Progenitor cell of endocrine pancreas (in vitro differentiated cells): ENCODE results near the gene PAOX. TPM values are rescaled to one million over a fixed set of nuclear protein-coding genes. Genes with fewer than 3 reads are reported as not detected.

Experiments
- DNase-seq: peaks from one replicate; pipeline ENCODE4 v3.0.0; 2021; ENCODE audit warnings: low spot score; ENCODE audit not compliant: unreplicated experiment
- H3K27ac Mint-ChIP-seq: 2 replicates; pipeline ENCODE4 v1.8.0; 2021; ENCODE audit warnings: mild to moderate bottlenecking, moderate library complexity, mixed read lengths
- H3K27me3 Mint-ChIP-seq: 2 replicates; pipeline ENCODE4 v1.8.0; 2021; ENCODE audit warnings: mixed read lengths
- H3K36me3 Mint-ChIP-seq: 2 replicates; pipeline ENCODE4 v1.8.0; 2022; ENCODE audit warnings: mixed read lengths; ENCODE audit not compliant: insufficient read depth
- H3K4me1 Mint-ChIP-seq: 2 replicates; pipeline ENCODE4 v1.8.0; 2021; ENCODE audit warnings: low read depth, mixed read lengths
- H3K4me3 Mint-ChIP-seq: 2 replicates; pipeline ENCODE4 v1.8.0; 2021; ENCODE audit warnings: low read depth, mild to moderate bottlenecking, moderate library complexity, mixed read lengths
- H3K9me3 Mint-ChIP-seq: 2 replicates; pipeline ENCODE4 v1.8.0; 2021; ENCODE audit warnings: low read depth, mixed read lengths
- total RNA-seq: library from RNA; stranded (reverse); gene quantifications from 2 replicates; pipeline ENCODE4 v1.2.1, GENCODE V29; 2021
- TF ChIP-seq, protein P1 (sequence below): fragments of 200-600 bp; sonication (generic); IDR thresholded peaks from one replicate; pipeline ENCODE4 v1.5.0; 2021; ENCODE audit warnings: antibody characterized with exemption, mild to moderate bottlenecking; ENCODE audit not compliant: unreplicated experiment

PAOX gene
- total RNA-seq, 1 donor from 2014 or later: 11.9 TPM

DNA sequence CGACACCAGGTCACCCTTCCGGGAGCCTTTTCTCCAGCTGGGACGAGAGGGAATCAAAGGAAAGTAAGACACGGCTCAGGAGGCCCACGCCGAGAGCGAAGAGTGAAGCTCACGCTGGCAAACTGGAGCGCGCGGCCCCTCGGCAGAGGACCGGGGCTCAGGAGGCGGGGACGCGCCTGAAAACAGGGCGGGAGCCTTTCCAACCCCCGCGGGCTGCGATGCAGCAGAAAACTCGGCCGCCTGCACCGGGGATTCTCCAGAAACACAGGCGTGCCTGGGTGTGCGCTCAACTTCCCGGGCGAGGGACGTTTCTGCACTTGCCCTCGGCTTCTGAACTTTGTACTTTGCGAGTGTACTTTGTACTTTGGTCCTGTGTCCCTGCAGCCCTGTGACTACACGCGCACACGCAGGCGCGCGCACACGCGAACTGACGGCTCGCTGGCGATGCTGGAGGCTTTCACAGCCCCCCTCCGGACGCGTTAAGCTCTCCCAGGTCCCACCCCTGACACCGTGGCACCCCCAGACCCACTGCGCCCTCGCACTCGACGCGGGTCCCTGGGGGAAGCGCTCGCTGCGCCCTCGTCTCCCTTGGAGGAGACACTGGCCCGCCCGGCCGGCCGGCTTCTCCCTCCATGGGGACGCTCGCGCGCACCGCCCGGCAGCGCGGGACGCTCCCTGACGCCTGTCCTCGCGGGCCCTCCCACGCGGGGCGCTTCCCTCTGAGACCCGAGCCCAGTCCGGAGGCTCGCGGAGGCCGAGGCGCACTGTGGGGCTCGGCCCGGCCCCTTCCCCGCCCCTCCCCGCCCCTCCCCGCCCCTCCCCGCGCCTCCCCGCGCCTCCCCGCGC, 588 bp upstream of the PAOX start:
- peak overlapping the region; percentile 71 for H3K4me3 Mint-ChIP-seq
- DNase-seq: no peak
- peaks cover 4% of the 10 kb centered on the region for H3K4me1 Mint-ChIP-seq
- peaks cover 33% of the 10 kb centered on the region for H3K27me3 Mint-ChIP-seq
- no peaks in the 10 kb centered on the region for H3K36me3 Mint-ChIP-seq
- TF ChIP-seq, protein P1, sequence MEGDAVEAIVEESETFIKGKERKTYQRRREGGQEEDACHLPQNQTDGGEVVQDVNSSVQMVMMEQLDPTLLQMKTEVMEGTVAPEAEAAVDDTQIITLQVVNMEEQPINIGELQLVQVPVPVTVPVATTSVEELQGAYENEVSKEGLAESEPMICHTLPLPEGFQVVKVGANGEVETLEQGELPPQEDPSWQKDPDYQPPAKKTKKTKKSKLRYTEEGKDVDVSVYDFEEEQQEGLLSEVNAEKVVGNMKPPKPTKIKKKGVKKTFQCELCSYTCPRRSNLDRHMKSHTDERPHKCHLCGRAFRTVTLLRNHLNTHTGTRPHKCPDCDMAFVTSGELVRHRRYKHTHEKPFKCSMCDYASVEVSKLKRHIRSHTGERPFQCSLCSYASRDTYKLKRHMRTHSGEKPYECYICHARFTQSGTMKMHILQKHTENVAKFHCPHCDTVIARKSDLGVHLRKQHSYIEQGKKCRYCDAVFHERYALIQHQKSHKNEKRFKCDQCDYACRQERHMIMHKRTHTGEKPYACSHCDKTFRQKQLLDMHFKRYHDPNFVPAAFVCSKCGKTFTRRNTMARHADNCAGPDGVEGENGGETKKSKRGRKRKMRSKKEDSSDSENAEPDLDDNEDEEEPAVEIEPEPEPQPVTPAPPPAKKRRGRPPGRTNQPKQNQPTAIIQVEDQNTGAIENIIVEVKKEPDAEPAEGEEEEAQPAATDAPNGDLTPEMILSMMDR: no peak
- no peak overlapping the region for H3K27ac Mint-ChIP-seq
- no peaks in the 10 kb centered on the region for H3K9me3 Mint-ChIP-seq

DNA sequence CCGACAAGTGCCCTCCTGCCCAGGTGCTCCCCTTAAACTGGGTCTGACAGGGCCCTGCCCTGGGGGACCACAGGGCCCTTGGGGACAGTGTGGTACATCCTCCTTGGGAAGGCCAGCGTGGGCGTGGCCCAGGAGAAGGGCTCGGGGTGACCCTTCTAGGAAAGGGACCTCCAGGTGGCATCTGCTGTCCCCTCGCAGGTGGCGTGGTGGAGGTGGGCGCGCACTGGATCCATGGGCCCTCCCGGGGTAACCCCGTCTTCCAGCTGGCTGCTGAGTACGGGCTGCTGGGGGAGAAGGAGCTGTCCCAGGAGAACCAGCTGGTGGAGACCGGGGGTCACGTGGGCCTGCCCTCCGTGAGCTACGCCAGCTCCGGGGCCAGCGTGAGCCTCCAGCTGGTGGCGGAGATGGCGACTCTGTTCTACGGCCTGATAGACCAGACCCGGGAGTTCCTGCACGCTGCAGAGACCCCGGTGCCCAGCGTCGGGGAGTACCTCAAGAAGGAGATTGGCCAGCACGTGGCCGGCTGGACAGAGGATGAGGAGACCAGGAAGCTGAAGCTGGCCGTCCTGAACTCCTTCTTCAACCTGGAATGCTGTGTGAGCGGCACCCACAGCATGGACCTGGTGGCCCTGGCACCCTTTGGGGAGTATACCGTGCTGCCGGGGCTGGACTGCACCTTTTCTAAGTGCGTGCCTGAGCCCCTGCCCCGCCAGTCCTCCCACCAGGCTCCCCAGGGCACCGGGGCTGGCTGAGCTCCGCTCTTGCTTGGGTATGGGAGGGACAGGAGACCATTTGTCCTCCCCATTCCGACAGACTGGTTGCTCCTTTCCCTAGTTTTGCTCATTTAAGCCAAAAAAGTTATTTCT, 972 bp downstream of the PAOX start:
- Mint-ChIP-seq H3K4me3 (peak overlapping the region; percentile 65), H3K4me1 (peaks cover 1% of the 10 kb centered on the region), H3K27ac (no peak overlapping the region), H3K36me3 (peaks cover 3% of the 10 kb centered on the region), H3K27me3 (peaks cover 23% of the 10 kb centered on the region), H3K9me3 (no peaks in the 10 kb centered on the region)
- TF ChIP-seq, protein P1: no peak
- DNase-seq: no peak

DNA sequence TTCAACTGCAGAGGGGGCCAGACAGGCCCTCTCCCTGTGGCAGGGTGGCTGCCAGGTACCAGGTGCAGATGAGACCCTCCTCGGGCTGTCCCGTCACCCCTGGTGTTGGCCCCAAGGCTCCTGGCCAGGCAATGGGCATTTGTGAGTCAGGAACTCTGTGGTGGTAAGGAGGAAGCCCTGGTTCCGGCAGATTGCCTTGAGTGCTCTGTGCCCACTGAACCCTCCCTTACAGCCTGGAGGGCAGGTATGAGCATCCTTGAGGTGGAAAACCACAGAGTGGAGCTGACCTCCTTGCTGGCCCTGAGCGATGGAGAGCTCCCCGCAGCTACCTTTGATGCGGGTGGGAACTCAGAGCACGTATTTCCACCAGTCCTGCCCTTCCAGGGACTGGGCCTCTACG, 2.0 kb downstream of the PAOX start:
- Mint-ChIP-seq H3K9me3 (no peaks in the 10 kb centered on the region), H3K36me3 (peaks cover 3% of the 10 kb centered on the region), H3K27me3 (peaks cover 14% of the 10 kb centered on the region), H3K4me3 (no peak overlapping the region), H3K27ac (no peak overlapping the region), H3K4me1 (peaks cover 1% of the 10 kb centered on the region)
- no peak for DNase-seq
- TF ChIP-seq, protein P1: no peak

DNA sequence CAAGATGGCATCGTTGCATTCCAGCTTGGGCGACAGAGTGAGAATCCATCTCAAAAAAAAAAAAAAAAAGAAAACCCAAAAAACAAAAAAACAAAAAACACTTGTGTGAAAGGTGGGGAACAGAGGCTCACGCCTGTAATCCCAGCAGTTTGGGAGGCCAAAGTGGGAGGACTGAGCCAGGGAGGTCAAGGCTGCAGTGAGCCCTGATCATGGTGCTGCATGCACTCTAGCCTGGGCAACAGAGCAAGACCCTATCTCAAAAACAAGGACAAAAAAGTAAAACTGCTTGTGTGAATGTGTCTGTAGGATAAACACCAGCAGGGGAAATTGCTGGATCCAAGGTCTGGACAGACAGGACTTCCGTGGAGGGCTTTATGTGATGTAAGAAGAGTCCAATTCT, 4.5 kb downstream of the PAOX start:
- no peaks in the 10 kb centered on the region for H3K9me3 Mint-ChIP-seq

DNA sequence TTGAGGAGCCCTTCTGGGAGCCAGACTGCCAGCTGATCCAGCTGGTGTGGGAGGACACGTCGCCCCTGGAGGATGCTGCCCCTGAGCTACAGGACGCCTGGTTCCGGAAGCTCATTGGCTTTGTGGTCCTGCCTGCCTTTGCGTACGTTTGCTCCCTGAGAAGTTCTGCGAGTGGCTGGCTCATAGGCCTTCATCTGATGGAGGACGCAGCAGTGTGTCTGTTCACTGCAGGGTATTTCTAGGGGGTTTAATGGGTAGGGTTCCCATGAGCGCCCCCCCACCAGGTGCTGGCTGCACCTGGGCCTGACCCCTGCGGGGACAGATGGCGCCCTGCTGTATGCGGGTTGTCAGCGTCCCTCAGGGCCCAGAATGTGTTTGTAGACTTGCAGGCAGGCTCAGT, 5.0 kb downstream of the PAOX start:
- H3K4me3 Mint-ChIP-seq: no peak overlapping the region
- H3K27ac Mint-ChIP-seq: no peak overlapping the region
- H3K27me3 Mint-ChIP-seq: no peaks in the 10 kb centered on the region
- DNase-seq: no peak
- H3K9me3 Mint-ChIP-seq: no peaks in the 10 kb centered on the region
- H3K36me3 Mint-ChIP-seq: peaks cover 6% of the 10 kb centered on the region
- H3K4me1 Mint-ChIP-seq: no peaks in the 10 kb centered on the region
- TF ChIP-seq, protein P1: no peak

More for the DNA sequence above, 4.5 kb downstream of the PAOX start:
- no peak overlapping the region for H3K4me3 Mint-ChIP-seq
- H3K4me1 Mint-ChIP-seq: no peaks in the 10 kb centered on the region
- H3K36me3 Mint-ChIP-seq: peaks cover 4% of the 10 kb centered on the region
- TF ChIP-seq, protein P1: no peak
- H3K27me3 Mint-ChIP-seq: no peaks in the 10 kb centered on the region
- no peak overlapping the region for H3K27ac Mint-ChIP-seq
- no peak for DNase-seq
